Activated CD4-positive, alpha-beta memory T cell treated with anti-CD3 and anti-CD28 coated beads, Interleukin-2, amount 10 ng/mL, durations not matched to agents 7 days and 5 days (primary cell): ENCODE results near the gene DDX6. TPM values are rescaled to one million over a fixed set of nuclear protein-coding genes. Genes with fewer than 3 reads are reported as not detected.

Source experiments
- CTCF ChIA-PET: fragments of 350-600 bp; sonication (Branson Sonifier 250); formaldehyde crosslinking; loops from one replicate; lab custom pipeline; 2021; ENCODE audit warnings: antibody characterized with exemption, inconsistent platforms; lab: Charles Lee
- POLR2A ChIA-PET: fragments of 350-600 bp; sonication (Branson Sonifier 250); formaldehyde crosslinking; loops from one replicate; lab custom pipeline; 2021; ENCODE audit warnings: antibody characterized with exemption; lab: Charles Lee
- DNase-seq: peaks from one replicate; pipeline ENCODE4 v3.0.0-alpha.2; 2020
- H3K27ac Mint-ChIP-seq: one replicate; pipeline ENCODE4 v1.8.0; 2021; ENCODE audit warnings: mild to moderate bottlenecking, mixed read lengths
- H3K27me3 Mint-ChIP-seq: one replicate; pipeline ENCODE4 v1.8.0; 2021; ENCODE audit warnings: mixed read lengths
- H3K36me3 Mint-ChIP-seq: one replicate; pipeline ENCODE4 v1.8.0; 2021; ENCODE audit warnings: low read depth, mixed read lengths
- H3K4me1 Mint-ChIP-seq: one replicate; pipeline ENCODE4 v1.8.0; 2021; ENCODE audit warnings: mixed read lengths
- H3K4me3 Mint-ChIP-seq: one replicate; pipeline ENCODE4 v1.8.0; 2021; ENCODE audit warnings: mild to moderate bottlenecking, mixed read lengths
- H3K9me3 Mint-ChIP-seq: one replicate; pipeline ENCODE4 v1.8.0; 2021; ENCODE audit warnings: mixed read lengths
- total RNA-seq, 2 experiments: library from RNA; stranded (reverse); gene quantifications; one replicate each; pipeline ENCODE4 v1.2.3, GENCODE V29; 2021

DDX6 gene
- total RNA-seq, 2 experiments from 2014 or later, result 154 to 155 TPM

GRCh38 chr11:118813551-118813950, 22.6 kb upstream of the DDX6 start:
- H3K4me3 Mint-ChIP-seq, result no peak overlapping the region
- ChIA-PET CTCF (no interaction called here), POLR2A (no interaction called here)
- no peak overlapping the region for H3K27ac Mint-ChIP-seq
- H3K27me3 Mint-ChIP-seq, result no peaks in the 10 kb centered on the region
- H3K4me1 Mint-ChIP-seq, result no peaks in the 10 kb centered on the region
- no peak for DNase-seq
- no peaks in the 10 kb centered on the region for H3K36me3 Mint-ChIP-seq
- H3K9me3 Mint-ChIP-seq, result no peaks in the 10 kb centered on the region

- DNase-seq, result no peak
- POLR2A ChIA-PET, result interaction anchor here (0.6 kb wide), 1 partner anchor 57 kb away, joined by 4 read pairs; no protein-coding TSS in a partner anchor
- CTCF ChIA-PET, result no interaction called here
- Mint-ChIP-seq H3K27me3 (no peaks in the 10 kb centered on the region), H3K36me3 (no peaks in the 10 kb centered on the region), H3K9me3 (no peaks in the 10 kb centered on the region), H3K4me1 (no peaks in the 10 kb centered on the region), H3K27ac (no peak overlapping the region), H3K4me3 (no peak overlapping the region)
Observed at GRCh38 chr11:118812485-118812884, 21.5 kb upstream of the DDX6 start.

- no peaks in the 10 kb centered on the region for H3K9me3 Mint-ChIP-seq
- ChIA-PET CTCF (no interaction called here), POLR2A (no interaction called here)
- DNase-seq, result no peak
- no peaks in the 10 kb centered on the region for H3K4me1 Mint-ChIP-seq
- H3K27me3 Mint-ChIP-seq, result peaks cover 7% of the 10 kb centered on the region
- no peak overlapping the region for H3K27ac Mint-ChIP-seq
- H3K4me3 Mint-ChIP-seq, result no peak overlapping the region
- no peaks in the 10 kb centered on the region for H3K36me3 Mint-ChIP-seq
Observed at GRCh38 chr11:118807800-118808778, 17.1 kb upstream of the DDX6 start.

- no peak overlapping the region for H3K4me3 Mint-ChIP-seq
- no peaks in the 10 kb centered on the region for H3K9me3 Mint-ChIP-seq
- ChIA-PET CTCF (no interaction called here), POLR2A (no interaction called here)
- no peaks in the 10 kb centered on the region for H3K4me1 Mint-ChIP-seq
- peaks cover 7% of the 10 kb centered on the region for H3K27me3 Mint-ChIP-seq
- DNase-seq, result no peak
- no peaks in the 10 kb centered on the region for H3K36me3 Mint-ChIP-seq
- H3K27ac Mint-ChIP-seq, result no peak overlapping the region
Observed at GRCh38 chr11:118806400-118806799, 15.4 kb upstream of the DDX6 start.

GRCh38 chr11:118804094-118804493, 13.1 kb upstream of the DDX6 start:
- ChIA-PET POLR2A (interaction anchor here (4.6 kb wide), 1 partner anchor 12 kb away, joined by 22 read pairs; the partner anchor contains the start of gene DDX6), CTCF (no interaction called here)

GRCh38 chr11:118799372-118799771, 8.4 kb upstream of the DDX6 start:
- Mint-ChIP-seq H3K4me3 (no peak overlapping the region), H3K27me3 (peaks cover 9% of the 10 kb centered on the region), H3K36me3 (no peaks in the 10 kb centered on the region), H3K27ac (no peak overlapping the region), H3K9me3 (no peaks in the 10 kb centered on the region), H3K4me1 (no peaks in the 10 kb centered on the region)
- POLR2A ChIA-PET, result interaction anchor here (1.3 kb wide), 1 partner anchor 10 kb away, joined by 4 read pairs; no protein-coding TSS in a partner anchor
- CTCF ChIA-PET, result interaction anchor here (0.5 to 4.0 kb wide), 2 partner anchors 9 to 244 kb away, joined by 4 to 22 read pairs; partner anchors contain the start of gene DDX6
- DNase-seq, result no peak

More at GRCh38 chr11:118804094-118804493, 13.1 kb upstream of the DDX6 start:
- Mint-ChIP-seq H3K4me1 (no peaks in the 10 kb centered on the region), H3K27me3 (peaks cover 9% of the 10 kb centered on the region), H3K36me3 (no peaks in the 10 kb centered on the region), H3K4me3 (no peak overlapping the region), H3K27ac (no peak overlapping the region), H3K9me3 (no peaks in the 10 kb centered on the region)
- DNase-seq, result no peak

GRCh38 chr11:118797510-118797909, 6.5 kb upstream of the DDX6 start:
- CTCF ChIA-PET, result no interaction called here
- POLR2A ChIA-PET, result no interaction called here
- Mint-ChIP-seq H3K27ac (no peak overlapping the region), H3K4me1 (peaks cover 2% of the 10 kb centered on the region), H3K36me3 (no peaks in the 10 kb centered on the region), H3K4me3 (no peak overlapping the region), H3K9me3 (no peaks in the 10 kb centered on the region), H3K27me3 (peaks cover 9% of the 10 kb centered on the region)
- no peak for DNase-seq

- Mint-ChIP-seq H3K9me3 (no peaks in the 10 kb centered on the region), H3K36me3 (peaks cover 24% of the 10 kb centered on the region), H3K4me1 (peaks cover 8% of the 10 kb centered on the region), H3K27me3 (peaks cover 3% of the 10 kb centered on the region), H3K27ac (peak overlapping the region; percentile 95), H3K4me3 (peak overlapping the region; percentile 100)
- ChIA-PET CTCF (interaction anchor here (0.8 to 5.8 kb wide), 22 partner anchors 8 to 977 kb away, joined by 3 to 56 read pairs (median 5); partner anchors contain the start of genes BCL9L, CXCR5, RPS25 and TRAPPC4), POLR2A (interaction anchor here (0.6 to 7.5 kb wide), 27 partner anchors 11 to 568 kb away, joined by 3 to 175 read pairs (median 4); partner anchors contain the start of genes ARCN1, BCL9L, CBL and CENATAC)
- peak; percentile 59 for DNase-seq
Observed at GRCh38 chr11:118792570-118793124, 1.7 kb upstream of the DDX6 start.

- POLR2A ChIA-PET, result interaction anchor here (0.6 to 7.5 kb wide), 37 partner anchors 11 to 567 kb away, joined by 3 to 175 read pairs (median 4); partner anchors contain the start of genes ARCN1, BCL9L, CBL and CENATAC
- H3K4me1 Mint-ChIP-seq, result peaks cover 13% of the 10 kb centered on the region
- H3K36me3 Mint-ChIP-seq, result peaks cover 27% of the 10 kb centered on the region
- peak; percentile 41 for DNase-seq
- H3K27me3 Mint-ChIP-seq, result peaks cover 3% of the 10 kb centered on the region
- H3K4me3 Mint-ChIP-seq, result peak overlapping the region; percentile 100
- H3K9me3 Mint-ChIP-seq, result no peaks in the 10 kb centered on the region
- CTCF ChIA-PET, result interaction anchor here (0.5 to 5.8 kb wide), 25 partner anchors 8 to 977 kb away, joined by 3 to 56 read pairs (median 4); partner anchors contain the start of genes BCL9L, CXCR5, RPS25 and TRAPPC4
- H3K27ac Mint-ChIP-seq, result peak overlapping the region; percentile 95
Observed at GRCh38 chr11:118791961-118792569, 1.1 kb upstream of the DDX6 start.

GRCh38 chr11:118790357-118791110, 430 bp downstream of the DDX6 start:
- Mint-ChIP-seq H3K9me3 (no peaks in the 10 kb centered on the region), H3K4me1 (peaks cover 27% of the 10 kb centered on the region), H3K36me3 (peaks cover 40% of the 10 kb centered on the region), H3K4me3 (peak overlapping the region; percentile 100), H3K27me3 (no peaks in the 10 kb centered on the region), H3K27ac (peak overlapping the region; percentile 95)
- CTCF ChIA-PET, result interaction anchor here (0.6 to 5.8 kb wide), 17 partner anchors 10 to 480 kb away, joined by 3 to 56 read pairs (median 5); partner anchors contain the start of gene BCL9L
- POLR2A ChIA-PET, result interaction anchor here (0.7 to 7.5 kb wide), 42 partner anchors 9 to 563 kb away, joined by 3 to 175 read pairs (median 6); partner anchors contain the start of genes ARCN1, BCL9L, CBL and CD3G
- peak; percentile 62 for DNase-seq

- Mint-ChIP-seq H3K27ac (peak overlapping the region; percentile 95), H3K27me3 (no peaks in the 10 kb centered on the region), H3K4me1 (peaks cover 31% of the 10 kb centered on the region), H3K9me3 (no peaks in the 10 kb centered on the region), H3K36me3 (peaks cover 45% of the 10 kb centered on the region), H3K4me3 (peak overlapping the region; percentile 100)
- DNase-seq, result no peak
- ChIA-PET CTCF (interaction anchor here (0.7 to 5.8 kb wide), 16 partner anchors 11 to 378 kb away, joined by 3 to 56 read pairs (median 6); partner anchors contain the start of gene BCL9L), POLR2A (interaction anchor here (0.8 to 7.5 kb wide), 29 partner anchors 10 to 448 kb away, joined by 3 to 175 read pairs (median 5); partner anchors contain the start of genes ARCN1, BCL9L, CBL and CD3D)
Observed at GRCh38 chr11:118789501-118790356, 1.2 kb downstream of the DDX6 start.
